Mesendoderm (in vitro differentiated cells): Measurements from ENCODE around the gene NIFK.

Source experiments
- DNase-seq: peaks from one replicate; pipeline ENCODE4 v3.0.0; 2013
- H2AK5ac ChIP-seq: 2 replicates; pipeline ENCODE4 v1.6.1; 2013; ENCODE audit warnings: low read length, inconsistent platforms
- H2BK120ac ChIP-seq: 2 replicates; pipeline ENCODE4 v1.6.1; 2013; ENCODE audit warnings: low read depth, mild to moderate bottlenecking, low read length, moderate library complexity, mixed read lengths
- H2BK15ac ChIP-seq: replicated peaks from 2 replicates; pipeline ENCODE4 v1.6.1; 2013; ENCODE audit warnings: low read depth, mild to moderate bottlenecking, moderate library complexity
- H2BK5ac ChIP-seq: 2 replicates; pipeline ENCODE4 v1.6.1; 2013; ENCODE audit warnings: low read length, inconsistent platforms
- H3K18ac ChIP-seq: 2 replicates; pipeline ENCODE4 v1.6.1; 2013; ENCODE audit warnings: mild to moderate bottlenecking, low read length, mixed read lengths
- H3K23ac ChIP-seq: one replicate; pipeline ENCODE4 v1.6.1; 2013; ENCODE audit warnings: low read length
- H3K27ac ChIP-seq: 2 replicates; pipeline ENCODE4 v1.5.1; 2013; ENCODE audit warnings: low read depth, mild to moderate bottlenecking, inconsistent platforms, low read length, moderate library complexity
- H3K27me3 ChIP-seq: 2 replicates; pipeline ENCODE4 v1.6.1; 2013; ENCODE audit warnings: low read length, control low read depth, mild to moderate bottlenecking, inconsistent platforms; ENCODE audit not compliant: insufficient read depth, poor library complexity
- H3K36me3 ChIP-seq: 2 replicates; pipeline ENCODE4 v1.6.1; 2013; ENCODE audit warnings: low read length, inconsistent platforms; ENCODE audit not compliant: control insufficient read depth, insufficient read depth
- H3K4ac ChIP-seq: one replicate; pipeline ENCODE4 v1.6.1; 2013; ENCODE audit warnings: low read depth, mild to moderate bottlenecking, low read length, moderate library complexity
- H3K4me1 ChIP-seq: 2 replicates; pipeline ENCODE4 v1.6.1; 2013; ENCODE audit warnings: low read depth, low read length, inconsistent platforms; ENCODE audit not compliant: control insufficient read depth
- H3K4me2 ChIP-seq: 2 replicates; pipeline ENCODE4 v1.6.1; 2013; ENCODE audit warnings: low read length
- H3K4me3 ChIP-seq: 2 replicates; pipeline ENCODE4 v1.5.1; 2013; ENCODE audit warnings: mild to moderate bottlenecking, low read length
- H3K56ac ChIP-seq: one replicate; pipeline ENCODE4 v1.6.1; 2013; ENCODE audit warnings: low read length
- H3K79me1 ChIP-seq: 2 replicates; pipeline ENCODE4 v1.6.1; 2013; ENCODE audit warnings: low read length, inconsistent platforms
- H3K79me2 ChIP-seq: 2 replicates; pipeline ENCODE4 v1.6.1; 2013; ENCODE audit warnings: mild to moderate bottlenecking, low read length; ENCODE audit not compliant: control insufficient read depth, insufficient read depth
- H3K9ac ChIP-seq: 2 replicates; pipeline ENCODE4 v1.6.1; 2013; ENCODE audit warnings: low read length, inconsistent platforms
- H4K5ac ChIP-seq: one replicate; pipeline ENCODE4 v1.6.1; 2013; ENCODE audit warnings: low read length
- H4K8ac ChIP-seq: one replicate; pipeline ENCODE4 v1.6.1; 2013; ENCODE audit warnings: low read depth, mild to moderate bottlenecking, control low read depth, low read length, moderate library complexity
- WGBS: extraction: QIAGEN DNeasy Blood & Tissue Kit; methylation state at CpG from one replicate; pipeline ENCODE4 v1.1.7; 2013; ENCODE audit warnings: low lambda C conversion rate, missing lambda C conversion rate; ENCODE audit not compliant: insufficient coverage; ENCODE audit errors: extremely low coverage; 5-methylcytosine and 5-hydroxymethylcytosine counted together

The NIFK gene

GRCh38 chr2:121776361-121776760 lies 39.7 kb upstream of the NIFK start:
- Histone ChIP-seq H3K4ac (no peak overlapping the region), H3K23ac (no peak overlapping the region), H2AK5ac (no peak overlapping the region), H2BK120ac (no peak overlapping the region), H4K5ac (no peak overlapping the region), H3K9ac (no peak overlapping the region), H3K79me2 (no peaks in the 10 kb centered on the region), H3K18ac (no peak overlapping the region), H3K4me3 (no peak overlapping the region), H3K36me3 (no peaks in the 10 kb centered on the region), H3K27me3 (no peaks in the 10 kb centered on the region), H3K4me2 (no peak overlapping the region), H3K56ac (no peak overlapping the region), H3K27ac (no peak overlapping the region), H2BK5ac (no peak overlapping the region), H3K79me1 (no peaks in the 10 kb centered on the region), H4K8ac (no peak overlapping the region), H2BK15ac (no peak overlapping the region), H3K4me1 (no peaks in the 10 kb centered on the region)
- no CpG with 5 or more reads among the region's 3 CpGs for WGBS
- no peak for DNase-seq

GRCh38 chr2:121774235-121774634 lies 37.6 kb upstream of the NIFK start:
- Histone ChIP-seq H3K18ac (no peak overlapping the region), H3K9ac (no peak overlapping the region), H3K4ac (no peak overlapping the region), H2BK120ac (no peak overlapping the region), H3K23ac (no peak overlapping the region), H3K4me3 (no peak overlapping the region), H4K5ac (no peak overlapping the region), H2AK5ac (no peak overlapping the region), H3K27ac (no peak overlapping the region), H3K4me2 (no peak overlapping the region), H2BK15ac (no peak overlapping the region), H3K36me3 (no peaks in the 10 kb centered on the region), H3K79me1 (no peaks in the 10 kb centered on the region), H3K27me3 (no peaks in the 10 kb centered on the region), H3K79me2 (no peaks in the 10 kb centered on the region), H3K4me1 (no peaks in the 10 kb centered on the region), H3K56ac (no peak overlapping the region), H2BK5ac (no peak overlapping the region), H4K8ac (no peak overlapping the region)
- no CpG with 5 or more reads among the region's 13 CpGs for WGBS
- DNase-seq: no peak

- Histone ChIP-seq H3K79me2 (no peaks in the 10 kb centered on the region), H3K27me3 (no peaks in the 10 kb centered on the region), H3K9ac (no peak overlapping the region), H3K23ac (no peak overlapping the region), H3K4ac (no peak overlapping the region), H3K4me1 (no peaks in the 10 kb centered on the region), H3K18ac (no peak overlapping the region), H3K79me1 (no peaks in the 10 kb centered on the region), H2AK5ac (no peak overlapping the region), H2BK15ac (no peak overlapping the region), H3K36me3 (peaks cover 2% of the 10 kb centered on the region), H3K56ac (no peak overlapping the region), H3K27ac (no peak overlapping the region), H3K4me3 (no peak overlapping the region), H2BK5ac (no peak overlapping the region), H4K8ac (no peak overlapping the region), H2BK120ac (no peak overlapping the region), H3K4me2 (no peak overlapping the region), H4K5ac (no peak overlapping the region)
- DNase-seq: no peak
- WGBS: no CpG with 5 or more reads among the region's 6 CpGs
These were observed 35.5 kb upstream of the NIFK start for GRCh38 chr2:121771976-121772742.

- Histone ChIP-seq H3K36me3 (peaks cover 6% of the 10 kb centered on the region), H3K9ac (no peak overlapping the region), H3K79me1 (no peaks in the 10 kb centered on the region), H3K79me2 (no peaks in the 10 kb centered on the region), H2BK15ac (no peak overlapping the region), H3K4me3 (no peak overlapping the region), H2BK5ac (no peak overlapping the region), H3K4me1 (no peaks in the 10 kb centered on the region), H3K4ac (no peak overlapping the region), H3K27me3 (no peaks in the 10 kb centered on the region), H3K4me2 (no peak overlapping the region), H3K27ac (no peak overlapping the region), H4K5ac (no peak overlapping the region), H3K56ac (no peak overlapping the region), H3K18ac (no peak overlapping the region), H2BK120ac (no peak overlapping the region), H4K8ac (no peak overlapping the region), H3K23ac (no peak overlapping the region), H2AK5ac (no peak overlapping the region)
- WGBS: no CpG with 5 or more reads among the region's 5 CpGs
- no peak for DNase-seq
These were observed 31.6 kb upstream of the NIFK start for GRCh38 chr2:121768143-121768755.

- no peaks in the 10 kb centered on the region for H3K27me3 ChIP-seq
- H3K4me1 ChIP-seq: no peaks in the 10 kb centered on the region
- no CpG with 5 or more reads among the region's 1 CpG for WGBS
- no peak overlapping the region for H2BK120ac ChIP-seq
- H3K23ac ChIP-seq: no peak overlapping the region
- no peak overlapping the region for H3K4me3 ChIP-seq
- H3K56ac ChIP-seq: no peak overlapping the region
- H2BK5ac ChIP-seq: no peak overlapping the region
- H2AK5ac ChIP-seq: no peak overlapping the region
- H3K9ac ChIP-seq: no peak overlapping the region
- H3K36me3 ChIP-seq: peaks cover 6% of the 10 kb centered on the region
- H3K79me2 ChIP-seq: no peaks in the 10 kb centered on the region
- no peaks in the 10 kb centered on the region for H3K79me1 ChIP-seq
- no peak overlapping the region for H4K8ac ChIP-seq
- H2BK15ac ChIP-seq: no peak overlapping the region
- no peak overlapping the region for H4K5ac ChIP-seq
- H3K4ac ChIP-seq: no peak overlapping the region
- no peak for DNase-seq
- no peak overlapping the region for H3K4me2 ChIP-seq
- H3K27ac ChIP-seq: no peak overlapping the region
- H3K18ac ChIP-seq: no peak overlapping the region
These were observed 29.9 kb upstream of the NIFK start for GRCh38 chr2:121766624-121767023.
